WI38 (cell line): ENCODE measurements around the gene RABL6.

Experiments used
- H3K4me3 ChIP-seq: 2 replicates; pipeline ENCODE4 v1.5.1; 2011; ENCODE audit warnings: low read depth, mild to moderate bottlenecking, control low read depth, low read length
- CTCF ChIP-seq: IDR thresholded peaks from 2 replicates; pipeline ENCODE4 v1.5.1; 2012; ENCODE audit warnings: low read depth, mild to moderate bottlenecking, control low read depth, low read length

Gene RABL6

GRCh38 chr9:136857581-136858412, 50.0 kb downstream of the RABL6 start:
- no peak overlapping the region for H3K4me3 ChIP-seq
- TF ChIP-seq CTCF, result no peak

- no peak for TF ChIP-seq CTCF
- H3K4me3 ChIP-seq, result no peak overlapping the region
These were observed 50.7 kb downstream of the RABL6 start for GRCh38 chr9:136858452-136858843.

- TF ChIP-seq CTCF, result no peak
- H3K4me3 ChIP-seq, result no peak overlapping the region
These were observed 51.4 kb downstream of the RABL6 start for GRCh38 chr9:136858844-136859757.

GRCh38 chr9:136860529-136860928, 52.8 kb downstream of the RABL6 start:
- no peak overlapping the region for H3K4me3 ChIP-seq
- TF ChIP-seq CTCF, result no peak

- no peak for TF ChIP-seq CTCF
- H3K4me3 ChIP-seq, result no peak overlapping the region
These were observed 53.5 kb downstream of the RABL6 start for GRCh38 chr9:136860933-136861873.

GRCh38 chr9:136861874-136862457, 54.2 kb downstream of the RABL6 start:
- no peak overlapping the region for H3K4me3 ChIP-seq
- TF ChIP-seq CTCF, result no peak
